SH-SY5Y (cell line): ENCODE data around the gene SERINC4.

Experiments
- GATA2 ChIP-seq: IDR thresholded peaks from 2 replicates; pipeline ENCODE4 v1.6.1; 2011; ENCODE audit warnings: mild to moderate bottlenecking, low read depth, low read length
- GATA3 ChIP-seq: IDR thresholded peaks from 2 replicates; pipeline ENCODE4 v1.6.1; 2011; ENCODE audit warnings: low read depth, mild to moderate bottlenecking, low read length, moderate library complexity

DNA sequence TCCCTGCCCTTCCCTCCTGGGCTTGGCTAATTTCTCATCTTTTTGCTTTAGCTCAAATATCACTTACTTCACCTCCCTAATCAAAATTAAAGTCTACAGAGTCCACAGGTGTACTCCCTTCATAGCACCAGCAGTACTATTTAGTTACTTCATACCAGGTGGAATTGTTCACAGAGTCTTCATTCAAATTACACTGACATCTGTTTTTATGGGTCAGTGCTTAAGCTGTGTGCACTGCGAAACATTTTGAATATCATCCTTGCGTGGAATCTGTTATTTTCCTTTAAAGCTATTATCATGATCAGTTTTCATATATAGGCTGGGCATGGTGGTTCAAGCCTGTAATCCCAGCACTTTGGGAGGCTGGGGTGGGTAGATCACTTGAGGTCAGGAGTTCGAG lies 10.6 kb downstream of the SERINC4 start:
- TF ChIP-seq GATA3 (no peak), GATA2 (no peak)
